Hindlimb muscle (tissue), 1 donor: ENCODE data around the gene FGF12. TPM values are rescaled to one million over a fixed set of nuclear protein-coding genes. Genes with fewer than 3 reads are reported as not detected.

Source experiments
- DNase-seq: peaks from one replicate; pipeline ENCODE4 v3.0.0-alpha.2; 2013
- polyA plus RNA-seq: library from polyadenylated mRNA; unstranded; fragments of 120-200 nt; gene quantifications from one replicate; pipeline ENCODE4 v1.2.1, GENCODE V29; 2013; ENCODE audit not compliant: insufficient read length

FGF12 gene
- polyA plus RNA-seq, 1 donor, result 2.9 TPM

- DNase-seq, result no peak
These were observed 236.6 kb downstream of the FGF12 start for GRCh38 chr3:192490720-192491119.

- DNase-seq, result no peak
These were observed 237.8 kb downstream of the FGF12 start for GRCh38 chr3:192489579-192489978.

GRCh38 chr3:192487033-192487432, 240.3 kb downstream of the FGF12 start:
- peak; percentile 25 for DNase-seq

GRCh38 chr3:192482809-192483208, 244.5 kb downstream of the FGF12 start:
- peak; percentile 11 for DNase-seq

GRCh38 chr3:192482391-192482790, 244.9 kb downstream of the FGF12 start:
- DNase-seq, result no peak

- no peak for DNase-seq
These were observed 245.7 kb downstream of the FGF12 start for GRCh38 chr3:192481638-192482037.

- DNase-seq, result peak; percentile 48
These were observed 259.9 kb downstream of the FGF12 start for GRCh38 chr3:192467230-192468140.

- DNase-seq, result no peak
These were observed 278.3 kb downstream of the FGF12 start for GRCh38 chr3:192449036-192449435.

GRCh38 chr3:192445770-192446644, 281.3 kb downstream of the FGF12 start:
- DNase-seq, result peak; percentile 14

GRCh38 chr3:192444791-192445106, 282.6 kb downstream of the FGF12 start:
- no peak for DNase-seq

- peak; percentile 71 for DNase-seq
These were observed 283.1 kb downstream of the FGF12 start for GRCh38 chr3:192444096-192444790.

GRCh38 chr3:192435241-192435640, 292.1 kb downstream of the FGF12 start:
- no peak for DNase-seq

GRCh38 chr3:192434186-192434585, 293.2 kb downstream of the FGF12 start:
- no peak for DNase-seq

GRCh38 chr3:192433704-192434103, 293.6 kb downstream of the FGF12 start:
- no peak for DNase-seq

GRCh38 chr3:192422997-192423342, 304.4 kb downstream of the FGF12 start:
- DNase-seq, result no peak

- DNase-seq, result no peak
These were observed 304.9 kb downstream of the FGF12 start for GRCh38 chr3:192422321-192422996.

GRCh38 chr3:192419312-192419711, 308.0 kb downstream of the FGF12 start:
- no peak for DNase-seq

- DNase-seq, result no peak
These were observed 309.7 kb downstream of the FGF12 start for GRCh38 chr3:192417559-192418055.

- no peak for DNase-seq
These were observed 310.3 kb downstream of the FGF12 start for GRCh38 chr3:192417017-192417416.

- DNase-seq, result no peak
These were observed 313.9 kb downstream of the FGF12 start for GRCh38 chr3:192413461-192413860.

- DNase-seq, result no peak
These were observed 316.7 kb downstream of the FGF12 start for GRCh38 chr3:192410684-192410960.
